GM19099 (cell line): ENCODE results near the gene CHTOP.

Experiments
- POLR2A ChIP-seq: IDR thresholded peaks from 3 replicates; pipeline ENCODE4 v1.6.1; 2011; ENCODE audit warnings: low read depth; ENCODE audit not compliant: insufficient read length; ENCODE audit errors: extremely low read depth

Gene CHTOP

DNA sequence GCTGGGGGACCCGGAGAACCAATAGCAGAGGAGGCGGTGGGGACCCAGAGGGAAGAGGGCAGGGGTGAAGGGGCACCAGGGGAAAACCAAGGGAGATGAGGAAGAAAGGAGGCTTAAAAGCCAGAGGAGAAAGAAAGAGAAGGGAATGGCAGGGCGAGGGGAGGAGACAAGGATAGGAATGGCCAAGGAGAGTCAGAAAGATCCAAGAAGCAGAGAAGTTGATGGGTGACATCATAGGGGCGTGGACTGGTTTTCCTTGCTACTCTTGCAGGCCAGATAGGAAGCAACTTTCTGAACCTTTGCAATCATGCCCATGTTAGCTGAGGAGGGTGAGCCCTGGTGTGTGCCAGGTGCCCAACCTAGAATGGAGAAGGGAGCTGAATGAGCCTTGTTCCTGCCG, 50.0 kb downstream of the CHTOP start:
- TF ChIP-seq POLR2A = no peak

DNA sequence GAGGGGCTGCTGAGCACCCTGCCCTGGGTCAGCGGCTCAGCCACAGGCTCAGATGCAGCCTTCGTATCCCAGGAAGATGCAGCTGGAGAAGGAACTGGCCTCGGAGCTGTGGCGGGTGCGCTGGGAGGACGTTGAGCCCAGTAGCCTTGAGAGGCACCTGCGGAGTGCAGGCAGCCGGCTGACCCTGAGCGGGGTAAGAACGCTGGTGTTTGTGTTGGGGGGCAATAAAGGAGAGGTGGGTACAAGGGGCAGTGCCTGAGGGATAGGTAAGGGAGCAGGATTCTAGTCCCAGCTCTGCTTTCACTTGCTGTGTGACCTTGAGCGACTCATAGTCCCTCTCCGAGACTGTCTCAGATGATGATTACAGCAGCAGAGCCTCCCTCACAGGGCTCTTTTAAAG, 51.0 kb downstream of the CHTOP start:
- TF ChIP-seq POLR2A = no peak

DNA sequence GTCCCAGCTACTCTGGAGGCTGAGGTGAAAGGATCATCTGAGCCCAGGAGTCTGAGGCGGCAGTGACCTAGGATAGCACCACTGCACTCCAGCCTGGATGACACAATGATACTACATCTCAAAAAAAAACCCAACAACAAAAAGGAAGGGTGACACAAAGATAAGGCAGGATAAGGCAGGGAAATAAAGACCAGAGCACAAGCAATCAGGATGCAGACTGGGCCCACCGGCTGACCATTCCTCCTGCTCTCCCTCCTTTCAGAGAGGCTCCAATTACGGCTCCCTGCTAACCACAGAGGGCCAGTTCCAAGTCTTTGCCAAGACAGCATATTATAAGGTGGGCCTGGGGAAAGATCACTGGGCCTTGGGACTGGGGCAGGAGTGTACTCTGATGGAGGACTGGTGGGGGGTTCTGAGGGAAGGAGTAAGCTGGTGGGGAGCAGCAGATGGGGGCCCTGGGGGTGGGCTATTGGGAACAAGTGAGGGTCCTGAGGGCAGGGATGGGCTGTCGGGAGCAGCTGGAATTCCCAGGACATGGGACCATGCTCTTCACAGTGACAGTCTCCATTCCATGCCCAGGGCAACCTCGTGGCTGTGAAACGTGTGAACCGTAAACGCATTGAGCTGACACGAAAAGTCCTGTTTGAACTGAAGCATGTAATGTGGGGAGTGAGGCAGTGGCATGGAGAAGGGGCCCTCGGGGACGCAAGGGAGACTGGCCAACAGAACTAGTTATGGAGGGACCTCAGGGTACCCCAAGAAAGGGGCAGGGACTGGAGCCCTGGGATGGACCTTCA, 51.9 kb downstream of the CHTOP start:
- TF ChIP-seq POLR2A = no peak

DNA sequence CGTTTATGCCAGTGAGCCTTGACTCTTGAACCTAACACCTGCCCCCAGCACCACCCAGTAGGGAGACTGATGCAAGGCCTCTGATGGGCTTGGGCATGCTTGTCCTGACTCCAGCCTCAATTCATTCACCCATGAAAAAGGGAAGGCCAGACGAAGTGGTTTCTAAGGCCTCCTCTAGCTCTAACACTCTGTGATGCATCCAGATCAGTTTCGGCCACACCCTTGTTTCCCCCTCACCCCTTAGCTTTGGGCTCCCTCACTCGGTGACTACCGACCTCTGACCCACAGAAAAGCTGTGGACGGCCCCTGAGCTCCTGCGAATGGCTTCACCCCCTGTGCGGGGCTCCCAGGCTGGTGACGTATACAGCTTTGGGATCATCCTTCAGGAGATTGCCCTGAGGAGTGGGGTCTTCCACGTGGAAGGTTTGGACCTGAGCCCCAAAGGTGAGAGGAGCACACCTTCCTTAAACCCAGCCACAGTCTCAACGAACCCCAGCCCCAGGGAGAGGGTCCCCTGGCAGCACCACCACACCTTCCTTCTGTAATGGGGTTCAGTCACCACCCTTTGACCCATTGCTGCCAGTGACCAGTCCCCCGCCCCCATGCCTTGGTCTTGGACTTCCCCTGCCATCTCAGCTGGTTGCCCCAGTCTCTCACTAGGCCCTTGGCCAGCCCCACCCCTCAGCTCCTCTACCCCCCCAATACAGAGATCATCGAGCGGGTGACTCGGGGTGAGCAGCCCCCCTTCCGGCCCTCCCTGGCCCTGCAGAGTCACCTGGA, 53.7 kb downstream of the CHTOP start:
- no peak for TF ChIP-seq POLR2A

DNA sequence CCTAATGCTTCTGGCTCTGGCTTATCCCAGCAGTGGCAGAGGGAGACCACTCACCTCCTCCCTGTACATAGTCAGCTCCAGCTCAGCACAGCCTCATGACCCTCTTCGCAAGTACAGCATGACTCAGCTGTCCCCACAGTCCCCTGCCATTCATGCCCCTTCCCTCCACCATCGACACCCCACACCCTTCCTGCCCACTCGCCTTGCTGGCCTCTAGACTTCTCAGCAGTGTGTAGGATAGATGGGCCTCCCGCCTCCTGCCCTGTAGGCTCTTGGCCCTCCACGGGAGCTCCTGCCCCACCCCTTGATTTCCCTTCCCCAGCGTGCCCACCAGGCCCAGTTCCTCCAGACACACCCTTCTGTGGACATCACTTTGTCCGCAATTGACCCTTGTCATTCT, 54.4 kb downstream of the CHTOP start:
- no peak for TF ChIP-seq POLR2A

DNA sequence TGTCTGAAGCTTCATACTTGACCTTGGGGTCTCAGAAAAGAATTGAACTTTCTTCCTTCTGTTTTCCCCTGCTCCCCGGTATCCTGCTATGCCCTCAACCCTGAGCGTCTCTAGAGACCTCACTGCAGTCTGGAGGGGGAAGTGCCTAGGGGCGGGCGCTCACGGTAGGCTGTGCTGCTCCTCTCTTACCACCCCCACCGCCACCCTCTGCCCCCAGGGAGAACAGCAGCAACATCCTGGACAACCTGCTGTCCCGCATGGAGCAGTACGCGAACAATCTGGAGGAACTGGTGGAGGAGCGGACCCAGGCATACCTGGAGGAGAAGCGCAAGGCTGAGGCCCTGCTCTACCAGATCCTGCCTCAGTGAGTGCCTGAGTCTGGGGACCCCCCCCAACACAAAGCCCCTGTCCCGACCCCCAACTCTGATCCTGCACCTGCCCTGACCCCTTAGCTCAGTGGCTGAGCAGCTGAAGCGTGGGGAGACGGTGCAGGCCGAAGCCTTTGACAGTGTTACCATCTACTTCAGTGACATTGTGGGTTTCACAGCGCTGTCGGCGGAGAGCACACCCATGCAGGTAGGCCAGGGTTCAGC, 55.0 kb downstream of the CHTOP start:
- no peak for TF ChIP-seq POLR2A

DNA sequence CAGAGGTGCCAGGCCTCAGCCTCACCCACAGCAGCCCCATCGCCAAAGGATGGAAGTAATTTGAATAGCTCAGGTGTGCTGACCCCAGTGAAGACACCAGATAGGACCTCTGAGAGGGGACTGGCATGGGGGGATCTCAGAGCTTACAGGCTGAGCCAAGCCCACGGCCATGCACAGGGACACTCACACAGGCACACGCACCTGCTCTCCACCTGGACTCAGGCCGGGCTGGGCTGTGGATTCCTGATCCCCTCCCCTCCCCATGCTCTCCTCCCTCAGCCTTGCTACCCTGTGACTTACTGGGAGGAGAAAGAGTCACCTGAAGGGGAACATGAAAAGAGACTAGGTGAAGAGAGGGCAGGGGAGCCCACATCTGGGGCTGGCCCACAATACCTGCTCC, 59.6 kb downstream of the CHTOP start:
- no peak for TF ChIP-seq POLR2A
